Spleen (tissue), 11 donors: ENCODE measurements around the gene DDX43. TPM values are rescaled to one million over a fixed set of nuclear protein-coding genes. Genes with fewer than 3 reads are reported as not detected.

Source experiments
- DNase-seq: peaks from one replicate; pipeline ENCODE4 v3.0.0-alpha.2; 2020
- H3K27ac ChIP-seq, 8 donors: fragments of 200-600 bp; sonication (generic) in 7 of 8; 1 replicate in 4 of 8; 2 replicates in 4 of 8; pipeline versions ENCODE4 v1.5.0 to v1.8.0; 2016 to 2021; ENCODE audit warnings: inconsistent platforms in 4 of 8, mild to moderate bottlenecking in 4 of 8, moderate library complexity in 1 of 8
- H3K27me3 ChIP-seq, 7 donors: fragments of 200-600 bp; sonication (generic) in 6 of 7; replicated peaks in 1 of 7; 1 replicate in 4 of 7; 2 replicates in 3 of 7; pipeline versions ENCODE4 v1.5.0 to v1.8.0; 2016 to 2021; ENCODE audit warnings: inconsistent platforms in 3 of 7, mild to moderate bottlenecking in 1 of 7
- H3K36me3 ChIP-seq, 6 donors: fragments of 200-600 bp; sonication (generic) in 5 of 6; 1 replicate in 4 of 6; 2 replicates in 2 of 6; pipeline versions ENCODE4 v1.5.0 to v1.8.0; 2016 to 2021; ENCODE audit warnings: inconsistent platforms in 2 of 6
- H3K4me1 ChIP-seq, 6 donors: fragments of 200-600 bp; sonication (generic) in 5 of 6; 1 replicate in 3 of 6; 2 replicates in 3 of 6; pipeline versions ENCODE4 v1.5.0 to v1.8.0; 2016 to 2021; ENCODE audit warnings: inconsistent platforms in 3 of 6
- H3K4me3 ChIP-seq, 8 donors: fragments of 200-600 bp; sonication (generic) in 7 of 8; 1 replicate in 4 of 8; 2 replicates in 4 of 8; pipeline versions ENCODE4 v1.5.0 to v1.8.0; 2016 to 2021; ENCODE audit warnings: inconsistent platforms in 4 of 8, mild to moderate bottlenecking in 4 of 8, moderate library complexity in 2 of 8
- H3K9me3 ChIP-seq, 8 donors: fragments of 200-600 bp; sonication (generic) in 7 of 8; 1 replicate in 4 of 8; 2 replicates in 4 of 8; pipeline versions ENCODE4 v1.5.0 to v1.8.0; 2016 to 2021; ENCODE audit warnings: inconsistent platforms in 4 of 8
- POLR2A ChIP-seq, 3 donors: fragments of 450-650 bp; IDR thresholded peaks; one replicate each; pipeline ENCODE4 v1.5.1; 2017; ENCODE audit warnings: antibody characterized with exemption in 3 of 3, mild to moderate bottlenecking in 1 of 3
- POLR2AphosphoS5 ChIP-seq, 3 donors: sonication (generic); formaldehyde crosslinking; IDR thresholded peaks; one replicate each; pipeline ENCODE4 v1.5.1; 2017; ENCODE audit warnings: antibody characterized with exemption in 3 of 3
- WGBS, 5 donors: extraction: QIAGEN DNeasy Blood & Tissue Kit in 3 of 5; methylation state at CpG; one replicate each; pipeline versions ENCODE4 v1.1.5 to v1.1.7; 2013 to 2018; 5-methylcytosine and 5-hydroxymethylcytosine counted together
- intact Hi-C: fragments of 100-400 bp; cut with DNase I; formaldehyde crosslinking; loops from one replicate; pipeline ENCODE4 v1.15.0; 2023; ENCODE audit warnings: low total_unique reads
- polyA plus RNA-seq, 3 donors: library from polyadenylated mRNA; stranded (reverse); fragments of 200-250 nt; gene quantifications; one replicate each; pipeline ENCODE4 v1.2.1, GENCODE V29; 2013
- total RNA-seq, 7 donors: library from RNA; depleted of rRNA in 3 of 7; stranded (reverse); fragments of >200 nt in 3 of 7; fragmentation: NEBNext Ultra II Directional in 4 of 7; extraction: Animal tissue kit (Norgen Biotek cat#: 25700) in 4 of 7; gene quantifications; one replicate each; pipeline versions ENCODE4 v1.1.0 to v1.2.1, GENCODE V29; 2016 to 2021
- TF ChIP-seq, protein P1 (sequence below), 11 experiments: fragments of 200-600 bp in 7 of 11; fragments of 450-650 bp in 4 of 11; sonication (generic) in 4 of 11; IDR thresholded peaks in 8 of 11; conservative IDR thresholded peaks in 3 of 11; 1 replicate in 7 of 11; 2 replicates in 4 of 11; pipeline versions ENCODE4 v1.4.0 to v1.8.0; 2016 to 2021; ENCODE audit warnings: antibody characterized with exemption in 11 of 11, inconsistent platforms in 4 of 11, mild to moderate bottlenecking in 1 of 11
- donor health status: healthy with polysubstance abuse.
- donor health status: DM: no; HTN: no; CAD: no; lungs with moderate emphysema.
- donor health status: DM: no; HTN: no; CAD: no.
- donor health status: Bipolar disorder and iron deficiency.
- donor health status: healthy.
- donor health status: DM: no; HTN: no; CAD: no.
- donor health status: DM: yes; HTN: yes; CAD: no.

Gene DDX43
- total and polyA plus RNA-seq, 10 donors, result 0.34 to 1.5 (median 1.0) TPM

- WGBS, 5 donors, result 78 to 99% (median 96%) methylated on average over 3 of the region's 3 CpGs
- intact Hi-C loops, result no loop called here
- H3K36me3 ChIP-seq, result peaks cover 0 to 38% (median under 1%) of the 10 kb centered on the region in 6 donors
- no peaks in the 10 kb centered on the region for H3K4me1 ChIP-seq
- no peaks in the 10 kb centered on the region for H3K9me3 ChIP-seq
- TF ChIP-seq, protein P1, sequence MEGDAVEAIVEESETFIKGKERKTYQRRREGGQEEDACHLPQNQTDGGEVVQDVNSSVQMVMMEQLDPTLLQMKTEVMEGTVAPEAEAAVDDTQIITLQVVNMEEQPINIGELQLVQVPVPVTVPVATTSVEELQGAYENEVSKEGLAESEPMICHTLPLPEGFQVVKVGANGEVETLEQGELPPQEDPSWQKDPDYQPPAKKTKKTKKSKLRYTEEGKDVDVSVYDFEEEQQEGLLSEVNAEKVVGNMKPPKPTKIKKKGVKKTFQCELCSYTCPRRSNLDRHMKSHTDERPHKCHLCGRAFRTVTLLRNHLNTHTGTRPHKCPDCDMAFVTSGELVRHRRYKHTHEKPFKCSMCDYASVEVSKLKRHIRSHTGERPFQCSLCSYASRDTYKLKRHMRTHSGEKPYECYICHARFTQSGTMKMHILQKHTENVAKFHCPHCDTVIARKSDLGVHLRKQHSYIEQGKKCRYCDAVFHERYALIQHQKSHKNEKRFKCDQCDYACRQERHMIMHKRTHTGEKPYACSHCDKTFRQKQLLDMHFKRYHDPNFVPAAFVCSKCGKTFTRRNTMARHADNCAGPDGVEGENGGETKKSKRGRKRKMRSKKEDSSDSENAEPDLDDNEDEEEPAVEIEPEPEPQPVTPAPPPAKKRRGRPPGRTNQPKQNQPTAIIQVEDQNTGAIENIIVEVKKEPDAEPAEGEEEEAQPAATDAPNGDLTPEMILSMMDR (IDR thresholded peaks at IDR 0.05 in 8 of 11, conservative IDR thresholded peaks at IDR 0.05 in 3 of 11), result no peak
- TF ChIP-seq POLR2A (IDR thresholded peaks at IDR 0.05) (no peak), POLR2AphosphoS5 (IDR thresholded peaks at IDR 0.05) (no peak)
- DNase-seq, result no peak
- no peak overlapping the region for H3K27ac ChIP-seq
- H3K27me3 ChIP-seq, result no peaks in the 10 kb centered on the region
- no peak overlapping the region for H3K4me3 ChIP-seq
These were observed 18.5 kb downstream of the DDX43 start for GRCh38 chr6:73413102-73413501.

GRCh38 chr6:73418081-73418741, 23.6 kb downstream of the DDX43 start:
- H3K27ac ChIP-seq, result no peak overlapping the region
- H3K36me3 ChIP-seq, result peaks cover 0 to 89% (median 13%) of the 10 kb centered on the region in 6 donors
- no peaks in the 10 kb centered on the region for H3K27me3 ChIP-seq
- no peaks in the 10 kb centered on the region for H3K9me3 ChIP-seq
- DNase-seq, result no peak
- H3K4me3 ChIP-seq, result no peak overlapping the region
- H3K4me1 ChIP-seq, result peaks cover 0 to 20% (median 12%) of the 10 kb centered on the region in 6 donors
- TF ChIP-seq POLR2A (IDR thresholded peaks at IDR 0.05), result no peak
- TF ChIP-seq, protein P1 (IDR thresholded peaks at IDR 0.05 in 8 of 11, conservative IDR thresholded peaks at IDR 0.05 in 3 of 11), result no peak
- no peak for TF ChIP-seq POLR2AphosphoS5 (IDR thresholded peaks at IDR 0.05)
- WGBS, 5 donors, result 87 to 92% (median 90%) methylated on average over 11 of the region's 11 CpGs
- intact Hi-C loops, result no loop called here

DNA sequence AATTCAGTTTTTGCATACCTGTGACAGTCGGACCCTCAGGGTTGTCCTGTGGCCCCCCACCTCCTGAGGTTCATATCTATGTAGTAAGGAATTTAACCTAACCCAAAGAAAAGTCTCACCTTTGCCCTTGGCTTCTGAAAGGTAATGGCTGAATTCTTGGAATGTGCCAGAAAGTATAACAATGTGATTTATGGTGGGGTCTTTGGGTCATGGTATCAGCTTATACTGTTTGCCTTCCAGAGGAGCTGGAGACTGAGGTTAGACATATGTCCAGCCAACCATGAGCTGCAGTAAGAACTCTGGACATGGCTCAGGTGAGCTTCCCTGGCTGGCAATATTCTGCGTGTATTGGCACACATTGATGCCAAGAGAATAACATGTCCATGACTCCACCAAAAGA, 26.9 kb downstream of the DDX43 start:
- Histone ChIP-seq H3K4me3 (no peak overlapping the region), H3K27me3 (no peaks in the 10 kb centered on the region), H3K9me3 (no peaks in the 10 kb centered on the region), H3K36me3 (peaks cover 0 to 100% (median 40%) of the 10 kb centered on the region in 6 donors), H3K4me1 (peaks cover 0 to 23% (median 13%) of the 10 kb centered on the region in 6 donors), H3K27ac (peak overlapping the region in 6 of 8 donors; percentile 71 to 87 (median 75))
- TF ChIP-seq POLR2A (IDR thresholded peaks at IDR 0.05) (no peak), POLR2AphosphoS5 (IDR thresholded peaks at IDR 0.05) (no peak)
- TF ChIP-seq, protein P1 (IDR thresholded peaks at IDR 0.05 in 8 of 11, conservative IDR thresholded peaks at IDR 0.05 in 3 of 11), result no peak
- DNase-seq, result no peak
- intact Hi-C loops, result no loop called here
- WGBS, 5 donors, result 88 to 94% (median 92%) methylated on average over 2 of the region's 2 CpGs

DNA sequence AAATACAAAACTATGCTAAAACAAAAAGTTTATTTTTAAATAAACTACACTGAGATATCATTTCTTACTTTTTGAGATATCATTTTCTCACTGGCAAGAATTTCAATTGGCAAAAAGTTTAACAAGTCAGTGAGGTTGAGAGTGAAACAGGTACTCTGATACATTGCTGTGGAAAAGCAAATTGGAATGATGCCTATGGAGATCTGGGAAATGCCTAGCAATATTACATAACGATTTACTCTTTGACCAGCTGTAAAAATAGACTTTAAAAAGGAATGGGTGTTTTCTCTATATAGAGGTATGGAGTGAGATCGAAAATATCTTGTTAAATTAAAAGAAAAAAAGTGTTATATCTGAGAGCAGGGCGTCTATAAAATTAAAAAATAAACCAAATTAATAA, 40.6 kb downstream of the DDX43 start:
- Histone ChIP-seq H3K36me3 (peaks cover 0 to 99% (median 78%) of the 10 kb centered on the region in 6 donors), H3K4me3 (no peak overlapping the region), H3K9me3 (no peaks in the 10 kb centered on the region), H3K4me1 (peaks cover 0 to 7% (median 0%) of the 10 kb centered on the region in 6 donors), H3K27me3 (no peaks in the 10 kb centered on the region), H3K27ac (no peak overlapping the region)
- no peak for DNase-seq
- intact Hi-C loops, result no loop called here
- WGBS, 5 donors, result 91 to 96% (median 95%) methylated on average over 3 of the region's 3 CpGs
- TF ChIP-seq, protein P1 (IDR thresholded peaks at IDR 0.05 in 8 of 11, conservative IDR thresholded peaks at IDR 0.05 in 3 of 11), result no peak
- TF ChIP-seq POLR2A (IDR thresholded peaks at IDR 0.05) (no peak), POLR2AphosphoS5 (IDR thresholded peaks at IDR 0.05) (no peak)
